Loucy (cell line): ENCODE data around the gene CACNA1C.

ENCODE experiments used
- CTCF ChIP-seq: fragments of 200-600 bp; sonication (generic); conservative IDR thresholded peaks from 2 replicates; pipeline ENCODE4 v1.5.1; 2014; ENCODE audit warnings: mild to moderate bottlenecking, antibody characterized with exemption, low read length
- EZH2phosphoT487 ChIP-seq: fragments of 200-600 bp; IDR thresholded peaks from 2 replicates; pipeline ENCODE4 v1.6.1; 2018; ENCODE audit warnings: antibody characterized with exemption, mild to moderate bottlenecking, moderate library complexity, borderline replicate concordance

- TF ChIP-seq CTCF (peak; percentile 49), EZH2phosphoT487 (no peak)
Measured at GRCh38 chr12:2691006-2691344, 638.2 kb downstream of the CACNA1C start.
